ENCODE data around the gene MPZL1.

GRCh38 chr1:167789501-167789900, 67.7 kb downstream of the MPZL1 start:
- TF ChIP-seq, protein P1, sequence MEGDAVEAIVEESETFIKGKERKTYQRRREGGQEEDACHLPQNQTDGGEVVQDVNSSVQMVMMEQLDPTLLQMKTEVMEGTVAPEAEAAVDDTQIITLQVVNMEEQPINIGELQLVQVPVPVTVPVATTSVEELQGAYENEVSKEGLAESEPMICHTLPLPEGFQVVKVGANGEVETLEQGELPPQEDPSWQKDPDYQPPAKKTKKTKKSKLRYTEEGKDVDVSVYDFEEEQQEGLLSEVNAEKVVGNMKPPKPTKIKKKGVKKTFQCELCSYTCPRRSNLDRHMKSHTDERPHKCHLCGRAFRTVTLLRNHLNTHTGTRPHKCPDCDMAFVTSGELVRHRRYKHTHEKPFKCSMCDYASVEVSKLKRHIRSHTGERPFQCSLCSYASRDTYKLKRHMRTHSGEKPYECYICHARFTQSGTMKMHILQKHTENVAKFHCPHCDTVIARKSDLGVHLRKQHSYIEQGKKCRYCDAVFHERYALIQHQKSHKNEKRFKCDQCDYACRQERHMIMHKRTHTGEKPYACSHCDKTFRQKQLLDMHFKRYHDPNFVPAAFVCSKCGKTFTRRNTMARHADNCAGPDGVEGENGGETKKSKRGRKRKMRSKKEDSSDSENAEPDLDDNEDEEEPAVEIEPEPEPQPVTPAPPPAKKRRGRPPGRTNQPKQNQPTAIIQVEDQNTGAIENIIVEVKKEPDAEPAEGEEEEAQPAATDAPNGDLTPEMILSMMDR (IDR thresholded peaks at IDR 0.05): no peak
- TF ChIP-seq POLR2A (IDR thresholded peaks at IDR 0.05): no peak

Data from ovary (tissue), 3 donors.